ENCODE data around the gene ARHGEF4. TPM values are rescaled to one million over a fixed set of nuclear protein-coding genes. Genes with fewer than 3 reads are reported as not detected.

ARHGEF4 gene
- total RNA-seq, 1 experiment from 2014 or later: 0.80 TPM

DNA sequence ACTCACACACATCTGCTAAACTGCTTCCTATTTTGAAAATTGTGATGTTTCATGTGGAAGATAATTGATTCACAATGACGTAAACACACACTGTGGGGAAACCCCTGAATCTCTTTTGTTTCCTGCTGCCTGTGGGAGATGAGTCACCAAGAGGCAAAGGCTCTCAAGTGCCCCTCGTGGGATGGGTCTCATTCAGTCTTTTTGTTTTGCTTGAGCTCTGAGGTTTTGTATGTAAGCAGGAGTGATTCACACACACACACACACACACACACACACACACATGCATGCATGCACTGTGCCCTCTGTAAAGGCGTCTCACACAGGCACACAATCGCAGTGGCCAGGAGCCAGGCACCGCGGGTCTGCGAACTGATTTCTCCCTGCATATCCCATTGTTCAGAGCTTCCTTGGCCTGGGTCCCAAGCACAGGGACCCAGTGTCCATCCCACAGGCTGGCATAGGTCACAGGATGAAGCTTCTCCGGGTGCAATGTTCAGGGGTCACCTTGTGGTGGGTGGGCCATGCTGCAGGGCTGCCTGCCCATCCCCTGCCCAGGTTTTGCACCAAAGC is 12.1 kb upstream of the ARHGEF4 start:
- CTCF ChIA-PET: no interaction called here
- intact Hi-C loops (cut with micrococcal nuclease; ENCODE audit: unreplicated experiment): no loop called here
- POLR2A ChIA-PET: no interaction called here
- ATAC-seq: no peak
- TF ChIP-seq REST (IDR thresholded peaks at IDR 0.05; ENCODE audit: insufficient read depth in 1 of 2, low read depth in 2 of 2, low read length in 1 of 2): no peak
- no peak for TF ChIP-seq CTCF (IDR thresholded peaks at IDR 0.05)
- TF ChIP-seq TCF7L2 (IDR thresholded peaks at IDR 0.05; ENCODE audit: low read depth, low read length): no peak
- TF ChIP-seq POLR2AphosphoS5 (IDR thresholded peaks at IDR 0.05; ENCODE audit: low read depth, low read length): no peak
- no peak for TF ChIP-seq SIN3A (IDR thresholded peaks at IDR 0.05; ENCODE audit: borderline replicate concordance, insufficient read depth, low read depth, low read length)
- Histone ChIP-seq H3K27ac (ENCODE audit: low read length) (no peak overlapping the region), H3K27me3 (ENCODE audit: control insufficient read depth, insufficient read depth, low read length) (no peaks in the 10 kb centered on the region), H3K36me3 (ENCODE audit: control insufficient read depth, insufficient read depth, low read length) (no peaks in the 10 kb centered on the region), H3K4me1 (ENCODE audit: control insufficient read depth, insufficient read depth, low read length) (no peaks in the 10 kb centered on the region), H3K9me3 (ENCODE audit: control insufficient read depth, insufficient read depth, low read depth, low read length) (no peaks in the 10 kb centered on the region), H3K4me3 (ENCODE audit: low read depth in 2 of 2, low read length in 2 of 2) (no peak overlapping the region)
- no peak for DNase-seq (ENCODE audit: low read depth, low spot score)
- no TSS peak for BruUV-seq (replicated peaks)
- in situ Hi-C loops (cut with HindIII; ENCODE audit: low pct_unique_long_range_greater_than_20kb, low sequenced_read_pairs): no loop called here

GRCh38 chr2:130825231-130825965 is 11.3 kb upstream of the ARHGEF4 start:
- DNase-seq (ENCODE audit: low read depth, low spot score): no peak
- CTCF ChIA-PET: no interaction called here
- intact Hi-C loops (cut with micrococcal nuclease; ENCODE audit: unreplicated experiment): no loop called here

More at GRCh38 chr2:130825231-130825965, 11.3 kb upstream of the ARHGEF4 start:
- Histone ChIP-seq H3K27ac (ENCODE audit: low read length) (no peak overlapping the region), H3K4me1 (ENCODE audit: control insufficient read depth, insufficient read depth, low read length) (no peaks in the 10 kb centered on the region), H3K36me3 (ENCODE audit: control insufficient read depth, insufficient read depth, low read length) (no peaks in the 10 kb centered on the region), H3K27me3 (ENCODE audit: control insufficient read depth, insufficient read depth, low read length) (no peaks in the 10 kb centered on the region), H3K9me3 (ENCODE audit: control insufficient read depth, insufficient read depth, low read depth, low read length) (no peaks in the 10 kb centered on the region), H3K4me3 (ENCODE audit: low read depth in 2 of 2, low read length in 2 of 2) (no peak overlapping the region)
- no TSS peak for BruUV-seq (replicated peaks)
- in situ Hi-C loops (cut with HindIII; ENCODE audit: low pct_unique_long_range_greater_than_20kb, low sequenced_read_pairs): no loop called here
- TF ChIP-seq SIN3A (IDR thresholded peaks at IDR 0.05; ENCODE audit: borderline replicate concordance, insufficient read depth, low read depth, low read length) (no peak), TCF7L2 (IDR thresholded peaks at IDR 0.05; ENCODE audit: low read depth, low read length) (no peak), CTCF (IDR thresholded peaks at IDR 0.05) (no peak), POLR2AphosphoS5 (IDR thresholded peaks at IDR 0.05; ENCODE audit: low read depth, low read length) (no peak), REST (IDR thresholded peaks at IDR 0.05; ENCODE audit: insufficient read depth in 1 of 2, low read depth in 2 of 2, low read length in 1 of 2) (no peak)
- POLR2A ChIA-PET: no interaction called here
- ATAC-seq: no peak
